KMS-11 (cell line): ENCODE data around the gene TPBGL.

Experiments used
- H2AFZ ChIP-seq: fragments of 200-600 bp; sonication (generic); 2 replicates; pipeline ENCODE4 v1.6.1; 2016; ENCODE audit warnings: antibody characterized with exemption, mixed run types, low read depth
- H3K27ac ChIP-seq: fragments of 200-600 bp; sonication (generic); 2 replicates; pipeline ENCODE4 v1.6.1; 2016; ENCODE audit warnings: mild to moderate bottlenecking, mixed run types
- H3K27me3 ChIP-seq: fragments of 200-600 bp; sonication (generic); 2 replicates; pipeline ENCODE4 v1.6.1; 2017; ENCODE audit warnings: mild to moderate bottlenecking, low read depth, mixed run types, moderate library complexity; ENCODE audit not compliant: insufficient read depth
- H3K36me3 ChIP-seq: fragments of 200-600 bp; sonication (generic); 2 replicates; pipeline ENCODE4 v1.6.1; 2017; ENCODE audit warnings: mild to moderate bottlenecking, mixed run types; ENCODE audit not compliant: insufficient read depth
- H3K4me1 ChIP-seq: fragments of 200-600 bp; sonication (generic); 2 replicates; pipeline ENCODE4 v1.6.1; 2016; ENCODE audit warnings: mild to moderate bottlenecking, low read depth, mixed run types; ENCODE audit not compliant: poor library complexity, severe bottlenecking
- H3K4me2 ChIP-seq: fragments of 200-600 bp; sonication (generic); 2 replicates; pipeline ENCODE4 v1.7.0; 2016; ENCODE audit warnings: mild to moderate bottlenecking, mixed run types
- H3K4me3 ChIP-seq: fragments of 200-600 bp; sonication (generic); IDR thresholded peaks from 2 replicates; pipeline ENCODE4 v1.6.1; 2017; ENCODE audit warnings: low read depth, low read length, mixed read lengths; ENCODE audit not compliant: insufficient read depth
- H3K79me2 ChIP-seq: fragments of 200-600 bp; sonication (generic); 2 replicates; pipeline ENCODE4 v1.6.1; 2016; ENCODE audit warnings: low read depth, mixed run types; ENCODE audit not compliant: insufficient read depth
- H3K9ac ChIP-seq: fragments of 200-600 bp; sonication (generic); 2 replicates; pipeline ENCODE4 v1.6.1; 2016; ENCODE audit warnings: mild to moderate bottlenecking, mixed run types
- H4K20me1 ChIP-seq: fragments of 200-600 bp; sonication (generic); 2 replicates; pipeline ENCODE4 v1.6.1; 2016; ENCODE audit warnings: mild to moderate bottlenecking, mixed run types; ENCODE audit not compliant: insufficient read depth
- CTCF ChIP-seq: fragments of 200-600 bp; sonication (generic); conservative IDR thresholded peaks from 2 replicates; pipeline ENCODE4 v1.6.1; 2017; ENCODE audit warnings: low read depth, mild to moderate bottlenecking, antibody characterized with exemption, low read length, moderate library complexity, mixed read lengths

The TPBGL gene

DNA sequence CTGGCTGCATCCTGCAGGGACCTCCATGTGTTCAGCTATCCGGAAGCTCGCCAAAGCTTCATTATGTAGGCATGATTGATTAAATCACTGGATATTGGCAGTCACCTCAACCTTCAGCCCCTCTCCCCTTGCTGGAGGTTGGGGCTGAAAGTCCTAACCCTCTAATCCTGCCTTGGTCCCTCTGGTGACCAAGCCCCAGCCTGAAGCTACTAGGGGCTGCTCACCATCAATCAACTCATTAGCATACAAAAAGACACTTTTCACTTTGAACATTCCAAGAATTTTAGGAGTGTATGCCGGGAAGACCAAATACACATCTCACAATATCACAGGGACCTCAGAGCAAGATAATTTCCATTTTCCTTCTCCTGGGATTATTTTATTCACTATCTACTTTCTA, 38.8 kb upstream of the TPBGL start:
- no peak for TF ChIP-seq CTCF
- Histone ChIP-seq H3K4me2 (no peak overlapping the region), H3K27ac (no peak overlapping the region), H3K4me3 (no peak overlapping the region), H3K36me3 (no peaks in the 10 kb centered on the region), H3K9ac (no peak overlapping the region), H3K27me3 (no peaks in the 10 kb centered on the region), H3K79me2 (no peaks in the 10 kb centered on the region), H3K4me1 (no peaks in the 10 kb centered on the region), H4K20me1 (no peaks in the 10 kb centered on the region), H2AFZ (no peak overlapping the region)

DNA sequence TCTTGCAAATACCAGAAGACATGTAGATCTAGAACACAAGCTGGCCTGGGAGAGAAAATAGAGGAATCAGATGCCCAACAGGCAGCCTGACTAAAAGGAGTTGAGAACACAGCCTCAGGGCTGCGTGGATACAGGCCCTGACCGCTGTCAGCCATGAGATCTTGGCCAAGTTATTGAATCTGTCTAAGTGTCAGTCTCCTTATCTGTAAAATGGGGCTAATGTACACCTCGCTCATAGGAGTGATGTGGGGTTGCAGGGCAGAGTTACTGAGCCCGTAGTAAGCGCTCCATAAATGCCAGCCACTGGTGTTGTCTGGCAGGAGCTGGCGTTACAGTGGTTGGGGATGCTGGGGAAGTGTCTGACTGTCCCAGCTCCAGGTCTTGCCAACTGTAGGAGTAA, 38.4 kb upstream of the TPBGL start:
- Histone ChIP-seq H3K4me1 (no peaks in the 10 kb centered on the region), H2AFZ (no peak overlapping the region), H3K27me3 (no peaks in the 10 kb centered on the region), H3K79me2 (no peaks in the 10 kb centered on the region), H3K9ac (no peak overlapping the region), H3K27ac (no peak overlapping the region), H3K4me2 (no peak overlapping the region), H3K4me3 (no peak overlapping the region), H3K36me3 (no peaks in the 10 kb centered on the region), H4K20me1 (no peaks in the 10 kb centered on the region)
- TF ChIP-seq CTCF = no peak

DNA sequence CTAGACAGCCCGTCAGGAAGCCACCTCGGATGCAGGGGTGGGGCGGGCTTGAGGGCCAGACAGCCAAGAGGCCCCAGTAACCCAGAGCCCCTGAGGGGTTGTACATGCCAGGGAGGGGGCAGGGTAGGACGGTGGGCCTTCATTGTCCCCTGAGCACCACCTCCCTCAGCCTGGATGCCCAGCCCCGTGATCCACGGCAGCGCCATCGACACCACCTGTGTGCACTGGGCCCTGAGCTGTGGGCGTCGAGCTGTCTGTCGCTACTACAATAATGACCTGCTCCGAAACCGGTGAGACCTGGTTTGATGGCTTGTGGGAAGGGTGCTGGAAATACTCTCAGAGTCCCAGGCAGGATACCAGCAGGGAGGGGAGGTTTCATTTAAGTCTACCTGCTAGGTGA, 37.4 kb upstream of the TPBGL start:
- no peak for TF ChIP-seq CTCF
- Histone ChIP-seq H3K4me1 (no peaks in the 10 kb centered on the region), H3K9ac (no peak overlapping the region), H3K4me2 (no peak overlapping the region), H3K4me3 (no peak overlapping the region), H3K36me3 (no peaks in the 10 kb centered on the region), H3K27me3 (no peaks in the 10 kb centered on the region), H2AFZ (no peak overlapping the region), H3K27ac (no peak overlapping the region), H4K20me1 (no peaks in the 10 kb centered on the region), H3K79me2 (no peaks in the 10 kb centered on the region)

- no peak for TF ChIP-seq CTCF
- Histone ChIP-seq H3K4me3 (no peak overlapping the region), H3K36me3 (no peaks in the 10 kb centered on the region), H3K27me3 (no peaks in the 10 kb centered on the region), H3K27ac (no peak overlapping the region), H3K9ac (no peak overlapping the region), H3K79me2 (no peaks in the 10 kb centered on the region), H3K4me1 (no peaks in the 10 kb centered on the region), H3K4me2 (no peak overlapping the region), H4K20me1 (no peaks in the 10 kb centered on the region), H2AFZ (no peak overlapping the region)
These were observed 36.9 kb upstream of the TPBGL start for GRCh38 chr11:75203641-75204011.
